ENCODE results near the gene BMP10. TPM values are rescaled to one million over a fixed set of nuclear protein-coding genes. Genes with fewer than 3 reads are reported as not detected.

Gene BMP10
- total RNA-seq, 2 experiments from 2014 or later, result not detected

DNA sequence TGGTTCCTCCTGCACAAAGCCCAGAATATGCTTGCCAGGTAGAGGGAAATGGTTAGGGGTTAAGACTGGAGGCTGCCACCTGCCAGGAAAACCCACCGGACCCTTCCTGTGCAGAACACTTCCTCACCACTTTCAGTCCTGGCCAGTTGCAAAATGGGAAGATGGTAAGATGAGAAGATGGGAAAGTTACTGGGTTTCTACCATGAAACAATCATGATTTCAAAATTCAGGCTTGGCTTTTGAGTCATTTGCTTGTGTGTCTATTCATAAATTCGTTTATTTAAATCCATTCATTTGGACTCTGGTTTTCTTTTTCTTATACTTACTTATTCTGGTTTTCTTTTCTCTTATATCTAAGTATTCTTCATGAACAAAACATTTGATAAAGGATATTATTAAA is 7.2 kb downstream of the BMP10 start:
- Histone ChIP-seq H3K4me3 (ENCODE audit: low read depth, low read length, poor library complexity, severe bottlenecking) (no peak overlapping the region), H2AFZ (ENCODE audit: low read length) (no peak overlapping the region), H3K9me3 (ENCODE audit: low read length) (no peaks in the 10 kb centered on the region), H3K79me2 (ENCODE audit: insufficient read depth, low read depth, low read length) (no peaks in the 10 kb centered on the region), H3K9me2 (ENCODE audit: insufficient read depth, low read length) (no peaks in the 10 kb centered on the region), H3K4me2 (ENCODE audit: low read length) (no peak overlapping the region), H3K27ac (ENCODE audit: low read depth, low read length, poor library complexity, severe bottlenecking) (no peak overlapping the region), H4K20me1 (ENCODE audit: insufficient read depth, low read length) (no peaks in the 10 kb centered on the region), H3K36me3 (ENCODE audit: insufficient read depth, low read length) (no peaks in the 10 kb centered on the region), H3K4me1 (ENCODE audit: insufficient read depth, low read length, poor library complexity, severe bottlenecking) (peaks cover 2% of the 10 kb centered on the region)
- TF ChIP-seq EZH2phosphoT487 (IDR thresholded peaks at IDR 0.05; ENCODE audit: borderline replicate concordance, low read depth, low read length), result no peak
- TF ChIP-seq CTCF (conservative IDR thresholded peaks at IDR 0.05; ENCODE audit: low read length), result no peak
- intact Hi-C loops (cut with micrococcal nuclease; ENCODE audit: unreplicated experiment), result no loop called here
- DNase-seq (ENCODE audit: low spot score), result no peak
- POLR2A ChIA-PET, result no interaction called here
- CTCF ChIA-PET (ENCODE audit: unreplicated experiment), result no interaction called here
- BruUV-seq (replicated peaks), result no TSS peak

DNA sequence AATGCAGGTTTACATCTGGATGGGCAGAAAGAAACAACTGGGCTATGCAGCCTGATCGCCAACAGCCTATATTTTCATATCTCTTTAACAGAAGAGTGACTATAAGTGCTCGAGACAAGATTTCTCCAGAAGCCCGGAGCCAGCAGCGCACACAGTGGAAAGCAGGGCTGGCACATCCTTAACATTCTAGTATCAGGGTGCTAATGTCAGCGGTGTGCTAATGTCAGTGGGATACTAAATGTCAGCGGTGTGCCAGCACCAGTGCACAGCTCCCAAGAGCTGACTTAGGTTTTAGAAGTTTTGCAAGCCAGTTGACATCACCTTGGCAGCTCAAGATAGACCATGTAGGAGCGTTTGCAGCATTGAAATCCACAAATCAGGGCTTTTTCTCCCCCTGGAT is 8.3 kb downstream of the BMP10 start:
- Histone ChIP-seq H3K79me2 (ENCODE audit: insufficient read depth, low read depth, low read length) (no peaks in the 10 kb centered on the region), H3K4me3 (ENCODE audit: low read depth, low read length, poor library complexity, severe bottlenecking) (no peak overlapping the region), H3K4me2 (ENCODE audit: low read length) (no peak overlapping the region), H2AFZ (ENCODE audit: low read length) (no peak overlapping the region), H3K36me3 (ENCODE audit: insufficient read depth, low read length) (no peaks in the 10 kb centered on the region), H3K9me3 (ENCODE audit: low read length) (no peaks in the 10 kb centered on the region), H3K27ac (ENCODE audit: low read depth, low read length, poor library complexity, severe bottlenecking) (no peak overlapping the region), H3K9me2 (ENCODE audit: insufficient read depth, low read length) (no peaks in the 10 kb centered on the region), H4K20me1 (ENCODE audit: insufficient read depth, low read length) (no peaks in the 10 kb centered on the region), H3K4me1 (ENCODE audit: insufficient read depth, low read length, poor library complexity, severe bottlenecking) (peaks cover 14% of the 10 kb centered on the region)
- DNase-seq (ENCODE audit: low spot score), result no peak
- ChIA-PET POLR2A (interaction anchor here (0.9 to 1.4 kb wide), 3 partner anchors 20 to 38 kb away, joined by 3 read pairs; no protein-coding TSS in a partner anchor), CTCF (ENCODE audit: unreplicated experiment) (no interaction called here)
- intact Hi-C loops (cut with micrococcal nuclease; ENCODE audit: unreplicated experiment), result no loop called here
- no TSS peak for BruUV-seq (replicated peaks)
- TF ChIP-seq CTCF (conservative IDR thresholded peaks at IDR 0.05; ENCODE audit: low read length) (no peak), EZH2phosphoT487 (IDR thresholded peaks at IDR 0.05; ENCODE audit: borderline replicate concordance, low read depth, low read length) (no peak)

GRCh38 chr2:68861330-68861729 is 9.9 kb downstream of the BMP10 start:
- H3K4me2 ChIP-seq (ENCODE audit: low read length), result no peak overlapping the region
- BruUV-seq (replicated peaks), result no TSS peak
- H3K4me3 ChIP-seq (ENCODE audit: low read depth, low read length, poor library complexity, severe bottlenecking), result no peak overlapping the region
- no peak for DNase-seq (ENCODE audit: low spot score)
- CTCF ChIA-PET (ENCODE audit: unreplicated experiment), result no interaction called here
- H2AFZ ChIP-seq (ENCODE audit: low read length), result no peak overlapping the region
- intact Hi-C loops (cut with micrococcal nuclease; ENCODE audit: unreplicated experiment), result no loop called here
- TF ChIP-seq EZH2phosphoT487 (IDR thresholded peaks at IDR 0.05; ENCODE audit: borderline replicate concordance, low read depth, low read length), result no peak
- TF ChIP-seq CTCF (conservative IDR thresholded peaks at IDR 0.05; ENCODE audit: low read length), result no peak
- H3K79me2 ChIP-seq (ENCODE audit: insufficient read depth, low read depth, low read length), result no peaks in the 10 kb centered on the region
- H3K9me2 ChIP-seq (ENCODE audit: insufficient read depth, low read length), result no peaks in the 10 kb centered on the region
- H3K4me1 ChIP-seq (ENCODE audit: insufficient read depth, low read length, poor library complexity, severe bottlenecking), result peaks cover 21% of the 10 kb centered on the region
- H3K9me3 ChIP-seq (ENCODE audit: low read length), result no peaks in the 10 kb centered on the region
- POLR2A ChIA-PET, result interaction anchor here (0.7 to 1.2 kb wide), 3 partner anchors 8 to 25 kb away, joined by 3 read pairs; no protein-coding TSS in a partner anchor
- H3K27ac ChIP-seq (ENCODE audit: low read depth, low read length, poor library complexity, severe bottlenecking), result no peak overlapping the region
- H3K36me3 ChIP-seq (ENCODE audit: insufficient read depth, low read length), result no peaks in the 10 kb centered on the region
- H4K20me1 ChIP-seq (ENCODE audit: insufficient read depth, low read length), result no peaks in the 10 kb centered on the region

Data from OCI-LY7 (cell line).